ENCODE measurements around the gene ASPG.
A peak's percentile ranks its signal among the peaks of the same experiment; 100 is the strongest.

ASPG gene

GRCh38 chr14:104111301-104112112, 26.0 kb downstream of the ASPG start:
- no peaks in the 10 kb centered on the region for H3K9me3 ChIP-seq (ENCODE audit: control insufficient read depth, low read length)
- peaks cover 22% of the 10 kb centered on the region for H3K27me3 ChIP-seq (ENCODE audit: control insufficient read depth, insufficient read depth, low read length)
- H3K36me3 ChIP-seq (ENCODE audit: control insufficient read depth, insufficient read depth, low read length), result no peaks in the 10 kb centered on the region
- H3K9ac ChIP-seq (ENCODE audit: low read length), result no peak overlapping the region
- H3K4me3 ChIP-seq (ENCODE audit: low read length), result no peak overlapping the region
- H3K4me1 ChIP-seq (ENCODE audit: control insufficient read depth, insufficient read depth, low read length), result peaks cover 81% of the 10 kb centered on the region

GRCh38 chr14:104112113-104112505, 26.6 kb downstream of the ASPG start:
- H3K27me3 ChIP-seq (ENCODE audit: control insufficient read depth, insufficient read depth, low read length), result peaks cover 24% of the 10 kb centered on the region
- peaks cover 75% of the 10 kb centered on the region for H3K4me1 ChIP-seq (ENCODE audit: control insufficient read depth, insufficient read depth, low read length)
- no peaks in the 10 kb centered on the region for H3K36me3 ChIP-seq (ENCODE audit: control insufficient read depth, insufficient read depth, low read length)
- no peak overlapping the region for H3K4me3 ChIP-seq (ENCODE audit: low read length)
- H3K9ac ChIP-seq (ENCODE audit: low read length), result no peak overlapping the region
- H3K9me3 ChIP-seq (ENCODE audit: control insufficient read depth, low read length), result no peaks in the 10 kb centered on the region

- Histone ChIP-seq H3K4me1 (ENCODE audit: control insufficient read depth, insufficient read depth, low read length) (peaks cover 69% of the 10 kb centered on the region), H3K4me3 (ENCODE audit: low read length) (no peak overlapping the region), H3K9ac (ENCODE audit: low read length) (no peak overlapping the region), H3K36me3 (ENCODE audit: control insufficient read depth, insufficient read depth, low read length) (no peaks in the 10 kb centered on the region), H3K9me3 (ENCODE audit: control insufficient read depth, low read length) (no peaks in the 10 kb centered on the region), H3K27me3 (ENCODE audit: control insufficient read depth, insufficient read depth, low read length) (peaks cover 26% of the 10 kb centered on the region)
Observed at GRCh38 chr14:104112609-104113571, 27.4 kb downstream of the ASPG start.

GRCh38 chr14:104113631-104114420, 28.3 kb downstream of the ASPG start:
- Histone ChIP-seq H3K4me3 (ENCODE audit: low read length) (no peak overlapping the region), H3K36me3 (ENCODE audit: control insufficient read depth, insufficient read depth, low read length) (no peaks in the 10 kb centered on the region), H3K4me1 (ENCODE audit: control insufficient read depth, insufficient read depth, low read length) (peaks cover 69% of the 10 kb centered on the region), H3K27me3 (ENCODE audit: control insufficient read depth, insufficient read depth, low read length) (peaks cover 33% of the 10 kb centered on the region), H3K9me3 (ENCODE audit: control insufficient read depth, low read length) (no peaks in the 10 kb centered on the region), H3K9ac (ENCODE audit: low read length) (no peak overlapping the region)

- H3K36me3 ChIP-seq (ENCODE audit: control insufficient read depth, insufficient read depth, low read length), result no peaks in the 10 kb centered on the region
- H3K9ac ChIP-seq (ENCODE audit: low read length), result no peak overlapping the region
- H3K9me3 ChIP-seq (ENCODE audit: control insufficient read depth, low read length), result no peaks in the 10 kb centered on the region
- no peak overlapping the region for H3K4me3 ChIP-seq (ENCODE audit: low read length)
- H3K27me3 ChIP-seq (ENCODE audit: control insufficient read depth, insufficient read depth, low read length), result peaks cover 37% of the 10 kb centered on the region
- H3K4me1 ChIP-seq (ENCODE audit: control insufficient read depth, insufficient read depth, low read length), result peaks cover 64% of the 10 kb centered on the region
Observed at GRCh38 chr14:104114421-104115130, 29.1 kb downstream of the ASPG start.

GRCh38 chr14:104115131-104115600, 29.7 kb downstream of the ASPG start:
- Histone ChIP-seq H3K36me3 (ENCODE audit: control insufficient read depth, insufficient read depth, low read length) (no peaks in the 10 kb centered on the region), H3K4me1 (ENCODE audit: control insufficient read depth, insufficient read depth, low read length) (peaks cover 58% of the 10 kb centered on the region), H3K9me3 (ENCODE audit: control insufficient read depth, low read length) (no peaks in the 10 kb centered on the region), H3K9ac (ENCODE audit: low read length) (no peak overlapping the region), H3K4me3 (ENCODE audit: low read length) (no peak overlapping the region), H3K27me3 (ENCODE audit: control insufficient read depth, insufficient read depth, low read length) (peaks cover 40% of the 10 kb centered on the region)

GRCh38 chr14:104115691-104116287, 30.3 kb downstream of the ASPG start:
- Histone ChIP-seq H3K9ac (ENCODE audit: low read length) (peak overlapping the region; percentile 95), H3K4me3 (ENCODE audit: low read length) (peak overlapping the region; percentile 41), H3K4me1 (ENCODE audit: control insufficient read depth, insufficient read depth, low read length) (peaks cover 52% of the 10 kb centered on the region), H3K36me3 (ENCODE audit: control insufficient read depth, insufficient read depth, low read length) (no peaks in the 10 kb centered on the region), H3K27me3 (ENCODE audit: control insufficient read depth, insufficient read depth, low read length) (peaks cover 40% of the 10 kb centered on the region), H3K9me3 (ENCODE audit: control insufficient read depth, low read length) (no peaks in the 10 kb centered on the region)

- Histone ChIP-seq H3K4me1 (ENCODE audit: control insufficient read depth, insufficient read depth, low read length) (peaks cover 47% of the 10 kb centered on the region), H3K9me3 (ENCODE audit: control insufficient read depth, low read length) (no peaks in the 10 kb centered on the region), H3K4me3 (ENCODE audit: low read length) (peak overlapping the region; percentile 41), H3K9ac (ENCODE audit: low read length) (peak overlapping the region; percentile 95), H3K27me3 (ENCODE audit: control insufficient read depth, insufficient read depth, low read length) (peaks cover 37% of the 10 kb centered on the region), H3K36me3 (ENCODE audit: control insufficient read depth, insufficient read depth, low read length) (no peaks in the 10 kb centered on the region)
Observed at GRCh38 chr14:104116288-104116755, 30.8 kb downstream of the ASPG start.

- Histone ChIP-seq H3K36me3 (ENCODE audit: control insufficient read depth, insufficient read depth, low read length) (no peaks in the 10 kb centered on the region), H3K4me1 (ENCODE audit: control insufficient read depth, insufficient read depth, low read length) (peaks cover 41% of the 10 kb centered on the region), H3K9ac (ENCODE audit: low read length) (peak overlapping the region; percentile 95), H3K9me3 (ENCODE audit: control insufficient read depth, low read length) (no peaks in the 10 kb centered on the region), H3K4me3 (ENCODE audit: low read length) (peak overlapping the region; percentile 41), H3K27me3 (ENCODE audit: control insufficient read depth, insufficient read depth, low read length) (peaks cover 37% of the 10 kb centered on the region)
Observed at GRCh38 chr14:104116756-104117340, 31.3 kb downstream of the ASPG start.

- H3K4me3 ChIP-seq (ENCODE audit: low read length), result peak overlapping the region; percentile 46
- H3K36me3 ChIP-seq (ENCODE audit: control insufficient read depth, insufficient read depth, low read length), result no peaks in the 10 kb centered on the region
- H3K27me3 ChIP-seq (ENCODE audit: control insufficient read depth, insufficient read depth, low read length), result peaks cover 37% of the 10 kb centered on the region
- peaks cover 35% of the 10 kb centered on the region for H3K4me1 ChIP-seq (ENCODE audit: control insufficient read depth, insufficient read depth, low read length)
- H3K9me3 ChIP-seq (ENCODE audit: control insufficient read depth, low read length), result no peaks in the 10 kb centered on the region
- H3K9ac ChIP-seq (ENCODE audit: low read length), result peak overlapping the region; percentile 5
Observed at GRCh38 chr14:104117341-104118005, 32.0 kb downstream of the ASPG start.
